ENCODE data around the gene PRSS27. TPM values are rescaled to one million over a fixed set of nuclear protein-coding genes. Genes with fewer than 3 reads are reported as not detected.
A peak's percentile ranks its signal among the peaks of the same experiment; 100 is the strongest.

The PRSS27 gene
- total RNA-seq, 3 donors from 2014 or later (not counting 1 experiment from before 2014, with no cell fraction given): 0.42 to 1.3 (median 1.2) TPM

- Mint-ChIP-seq H3K4me3 (peak overlapping the region; percentile 42), H3K9me3 (no peaks in the 10 kb centered on the region), H3K36me3 (peaks cover 13% of the 10 kb centered on the region), H3K4me1 (peaks cover 25 to 36% of the 10 kb centered on the region in 2 donors), H3K27ac (peak overlapping the region; percentile 73 to 84), H3K27me3 (ENCODE audit: low read depth in 2 of 2) (no peaks in the 10 kb centered on the region)
- peaks cover 91% of the 10 kb centered on the region for H3K36me3 ChIP-seq (ENCODE audit: control insufficient read depth, insufficient read depth, low read length)
- no peak overlapping the region for H3K27ac ChIP-seq (ENCODE audit: low read length)
- 92% methylated on average over 16 of the region's 17 CpGs for WGBS (ENCODE audit: insufficient coverage)
- H3K4me1 ChIP-seq (ENCODE audit: control insufficient read depth, insufficient read depth, low read length): peaks cover 15% of the 10 kb centered on the region
- DNase-seq (no peak), ATAC-seq (no peak)
- intact Hi-C loops (cut with micrococcal nuclease): no loop called here
- no peaks in the 10 kb centered on the region for H3K27me3 ChIP-seq (ENCODE audit: control insufficient read depth, insufficient read depth, low read length)
- no peak overlapping the region for H3K4me3 ChIP-seq (ENCODE audit: low read length)
- TF ChIP-seq CTCF (IDR thresholded peaks at IDR 0.05): no peak
- H3K9me3 ChIP-seq (ENCODE audit: control insufficient read depth, insufficient read depth, low read length): no peaks in the 10 kb centered on the region
Observed at GRCh38 chr16:2768403-2769089, 48.5 kb upstream of the PRSS27 start.

GRCh38 chr16:2767891-2768290 is 47.9 kb upstream of the PRSS27 start:
- no peaks in the 10 kb centered on the region for H3K9me3 Mint-ChIP-seq
- H3K36me3 Mint-ChIP-seq: peaks cover 18% of the 10 kb centered on the region
- H3K4me3 Mint-ChIP-seq: peak overlapping the region; percentile 42

GRCh38 chr16:2767140-2767731 is 47.2 kb upstream of the PRSS27 start:
- Histone ChIP-seq H3K4me1 (ENCODE audit: control insufficient read depth, insufficient read depth, low read length) (peaks cover 15% of the 10 kb centered on the region), H3K27me3 (ENCODE audit: control insufficient read depth, insufficient read depth, low read length) (no peaks in the 10 kb centered on the region), H3K36me3 (ENCODE audit: control insufficient read depth, insufficient read depth, low read length) (peaks cover 99% of the 10 kb centered on the region), H3K4me3 (ENCODE audit: low read length) (no peak overlapping the region), H3K9me3 (ENCODE audit: control insufficient read depth, insufficient read depth, low read length) (no peaks in the 10 kb centered on the region), H3K27ac (ENCODE audit: low read length) (no peak overlapping the region)
- intact Hi-C loops (cut with micrococcal nuclease): no loop called here
- ATAC-seq: no peak
- H3K27me3 Mint-ChIP-seq (ENCODE audit: low read depth in 2 of 2): no peaks in the 10 kb centered on the region
- TF ChIP-seq CTCF (IDR thresholded peaks at IDR 0.05): no peak
- DNase-seq: no peak
- peak overlapping the region; percentile 75 to 84 for H3K27ac Mint-ChIP-seq
- H3K4me1 Mint-ChIP-seq: peaks cover 27 to 48% of the 10 kb centered on the region in 2 donors
- no peaks in the 10 kb centered on the region for H3K9me3 Mint-ChIP-seq
- peaks cover 18% of the 10 kb centered on the region for H3K36me3 Mint-ChIP-seq
- 97% methylated on average over 19 of the region's 19 CpGs for WGBS (ENCODE audit: insufficient coverage)
- no peak overlapping the region for H3K4me3 Mint-ChIP-seq

More at GRCh38 chr16:2767891-2768290, 47.9 kb upstream of the PRSS27 start:
- Histone ChIP-seq H3K9me3 (ENCODE audit: control insufficient read depth, insufficient read depth, low read length) (no peaks in the 10 kb centered on the region), H3K4me1 (ENCODE audit: control insufficient read depth, insufficient read depth, low read length) (peaks cover 15% of the 10 kb centered on the region), H3K27ac (ENCODE audit: low read length) (no peak overlapping the region), H3K4me3 (ENCODE audit: low read length) (no peak overlapping the region), H3K36me3 (ENCODE audit: control insufficient read depth, insufficient read depth, low read length) (peaks cover 95% of the 10 kb centered on the region), H3K27me3 (ENCODE audit: control insufficient read depth, insufficient read depth, low read length) (no peaks in the 10 kb centered on the region)
- DNase-seq: no peak
- TF ChIP-seq CTCF (IDR thresholded peaks at IDR 0.05): no peak
- no peak for ATAC-seq
- no peaks in the 10 kb centered on the region for H3K27me3 Mint-ChIP-seq (ENCODE audit: low read depth in 2 of 2)
- WGBS (ENCODE audit: insufficient coverage): 89% methylated on average over 14 of the region's 14 CpGs
- peak overlapping the region; percentile 67 to 84 for H3K27ac Mint-ChIP-seq
- peaks cover 29 to 43% of the 10 kb centered on the region in 2 donors for H3K4me1 Mint-ChIP-seq
- intact Hi-C loops (cut with micrococcal nuclease): no loop called here

Data from natural killer cell (primary cell).